OCI-LY3 (cell line): ENCODE measurements around the gene ZNF248.

Experiments
- CTCF ChIP-seq: fragments of 200-600, 300-600 bp; sonication (generic); IDR thresholded peaks from 2 replicates; pipeline ENCODE4 v1.5.1; 2014; ENCODE audit warnings: antibody characterized with exemption, low read length, low read depth
- EZH2phosphoT487 ChIP-seq: fragments of 200-600 bp; shearing (Covaris generic); IDR thresholded peaks from 2 replicates; pipeline ENCODE4 v1.6.1; 2018; ENCODE audit warnings: antibody characterized with exemption, mixed run types, low read depth

GRCh38 chr10:37812290-37812689 is 45.1 kb downstream of the ZNF248 start:
- TF ChIP-seq CTCF (no peak), EZH2phosphoT487 (no peak)
